ENCODE data around the gene BZW1. TPM values are rescaled to one million over a fixed set of nuclear protein-coding genes. Genes with fewer than 3 reads are reported as not detected.

BZW1 gene
- total RNA-seq, result 100 to 1,000 TPM; 492 to 527 TPM

DNA sequence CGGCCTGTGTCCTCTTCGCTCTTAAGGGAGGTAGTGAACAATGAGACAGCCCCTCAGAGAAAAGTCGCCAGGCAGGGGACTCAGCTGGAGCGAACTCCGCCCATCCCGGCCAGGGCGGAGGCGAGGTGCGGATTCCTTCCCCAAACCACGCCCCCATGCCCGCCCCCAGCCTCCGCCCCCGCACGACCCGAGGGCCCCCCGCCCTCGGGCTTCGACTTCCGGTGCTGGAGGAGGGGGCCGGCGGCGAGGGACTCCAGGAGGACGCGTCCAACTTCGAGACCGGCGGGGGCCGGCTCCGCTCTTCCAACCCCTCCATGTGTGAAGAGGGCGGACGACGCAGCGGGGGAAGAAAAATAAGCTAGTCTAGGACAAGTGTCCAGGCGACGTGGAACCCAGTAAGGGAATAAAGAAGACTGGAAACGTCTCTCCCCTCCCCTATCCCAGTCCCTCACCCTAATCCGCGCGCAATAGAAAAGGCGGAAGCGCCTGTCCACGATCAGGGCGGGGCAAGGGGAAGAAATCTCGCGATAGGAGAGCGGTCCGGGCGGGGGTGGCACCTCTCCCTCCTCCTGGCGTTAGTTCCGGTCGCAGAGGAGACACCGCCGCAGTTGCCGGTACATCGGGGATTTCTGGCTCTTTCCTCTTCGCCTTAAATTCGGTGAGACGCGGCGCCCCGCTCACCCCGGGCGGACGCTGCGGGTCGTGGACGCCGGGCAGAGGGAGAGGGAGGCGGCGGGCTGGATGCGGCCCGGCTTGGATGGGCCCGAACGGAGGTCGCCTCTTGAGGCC, at the start of gene BZW1:
TSS of gene BZW1 (plus strand) at position 578 of the 789 bp plus-strand sequence. CDS start 1,308 bp downstream, outside the sequence.
- Mint-ChIP-seq H3K36me3 (peaks cover 39 to 41% of the 10 kb centered on the region in 2 donors), H3K9me3 (no peaks in the 10 kb centered on the region), H3K27ac (peak within 1 kb of the TSS; percentile 99 to 100)
- DNase-seq (ENCODE audit: low spot score in 2 of 2) (peak; percentile 95 to 96), ATAC-seq (peak; percentile 74 to 84)

- H3K27ac Mint-ChIP-seq, result no peak overlapping the region
- H3K9me3 Mint-ChIP-seq, result no peaks in the 10 kb centered on the region
- no peak for ATAC-seq
- no peaks in the 10 kb centered on the region for H3K36me3 Mint-ChIP-seq
- DNase-seq (ENCODE audit: low spot score in 2 of 2), result no peak
Measured at GRCh38 chr2:200762127-200762526, 49.6 kb upstream of the BZW1 start.

DNA sequence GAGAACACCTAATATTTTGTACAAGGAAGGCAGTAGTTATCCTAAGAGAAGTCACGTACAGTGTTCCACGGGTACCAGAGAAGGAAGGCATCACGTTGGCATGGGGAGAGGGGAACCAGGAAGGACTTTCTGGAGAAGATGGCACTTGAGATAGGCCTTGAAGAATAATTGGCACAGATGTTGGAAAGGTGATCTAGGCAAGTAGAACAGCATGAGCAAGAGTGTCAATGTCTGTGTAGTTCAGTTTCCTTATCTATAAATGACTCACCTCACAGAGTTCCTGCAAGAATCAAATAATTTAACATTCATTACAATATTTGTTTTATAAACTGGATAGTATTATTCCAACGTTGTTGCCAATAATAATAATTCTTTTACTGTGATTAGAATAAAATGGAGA, 48.3 kb upstream of the BZW1 start:
- no peak overlapping the region for H3K27ac Mint-ChIP-seq
- H3K36me3 Mint-ChIP-seq, result no peaks in the 10 kb centered on the region
- H3K9me3 Mint-ChIP-seq, result no peaks in the 10 kb centered on the region
- no peak for ATAC-seq
- DNase-seq (ENCODE audit: low spot score in 2 of 2), result no peak

DNA sequence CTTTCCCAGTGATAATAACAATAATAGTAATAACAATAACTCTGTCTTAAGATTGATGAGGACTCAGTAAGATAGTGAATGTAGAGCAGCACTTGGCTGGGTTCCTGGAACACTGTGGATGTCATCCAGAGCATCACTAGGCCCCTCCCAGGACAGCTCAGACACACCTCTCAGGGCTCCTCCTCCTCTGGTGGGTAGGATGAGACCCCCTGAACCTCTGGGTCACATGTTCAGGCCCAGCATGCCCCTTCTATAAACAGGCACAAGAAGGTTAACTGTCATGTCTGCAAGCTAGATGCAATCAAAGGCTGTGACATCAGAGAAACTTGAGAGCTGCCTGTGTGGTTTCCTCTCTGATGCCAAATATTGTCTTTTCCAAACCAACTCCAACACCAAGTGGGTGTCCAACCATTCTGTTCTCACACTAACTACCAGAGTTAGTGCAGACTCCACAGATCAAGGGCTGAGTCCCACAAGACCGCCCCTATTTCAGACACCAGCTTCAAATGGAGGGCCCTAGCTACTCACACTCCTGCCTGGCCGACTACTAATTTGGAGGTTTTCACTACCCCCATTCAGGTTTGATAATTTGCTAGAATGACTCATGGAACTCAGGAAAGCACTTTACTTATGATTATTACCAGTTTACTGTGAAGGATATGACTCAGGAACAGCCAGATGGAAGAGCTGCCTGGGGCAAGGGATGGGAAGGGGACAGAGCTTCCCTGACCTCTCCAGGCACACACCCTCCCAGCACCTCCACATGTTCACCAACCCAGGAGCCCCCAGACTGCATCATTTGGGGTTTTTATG, 46.4 kb upstream of the BZW1 start:
- Mint-ChIP-seq H3K27ac (peak overlapping the region; percentile 56 to 80), H3K9me3 (no peaks in the 10 kb centered on the region), H3K36me3 (no peaks in the 10 kb centered on the region)
- peak; percentile 92 to 97 for ATAC-seq
- peak in 1 of 2 donors; percentile 50 for DNase-seq (ENCODE audit: low spot score in 2 of 2)

DNA sequence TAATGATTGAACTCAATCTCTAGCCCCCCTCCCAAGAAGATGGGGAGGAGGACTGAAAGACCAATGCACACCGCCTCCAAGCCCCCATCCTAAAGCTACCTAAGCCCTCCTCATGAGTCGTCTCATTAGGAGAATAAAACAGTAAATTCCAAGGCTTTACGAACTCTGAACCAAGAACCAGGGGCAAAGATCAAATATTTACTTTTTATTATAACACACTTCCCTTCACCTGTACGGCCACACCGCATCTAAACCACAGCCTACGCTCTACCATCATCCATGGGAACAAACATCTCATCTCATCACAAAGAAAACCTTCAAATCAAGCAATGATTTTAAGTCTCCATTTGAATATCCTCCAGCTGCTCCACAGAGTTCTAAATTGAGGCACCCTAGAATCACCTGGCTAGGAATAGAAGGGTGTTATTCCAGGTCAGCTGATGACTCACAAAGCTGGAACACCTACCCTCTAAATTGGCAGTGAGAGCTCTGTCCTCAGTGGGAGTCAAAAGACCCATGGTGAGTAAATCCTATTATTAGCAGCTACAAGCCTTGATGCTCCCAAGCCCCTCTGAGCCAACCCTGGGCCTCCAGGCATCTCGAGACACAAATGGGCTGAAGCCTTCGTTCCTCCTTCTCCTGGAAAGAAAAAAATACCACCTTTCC, 45.6 kb upstream of the BZW1 start:
- H3K36me3 Mint-ChIP-seq, result no peaks in the 10 kb centered on the region
- H3K27ac Mint-ChIP-seq, result peak overlapping the region; percentile 26 to 80
- H3K9me3 Mint-ChIP-seq, result no peaks in the 10 kb centered on the region
- ATAC-seq, result no peak
- no peak for DNase-seq (ENCODE audit: low spot score in 2 of 2)

GRCh38 chr2:200767111-200767885, 44.4 kb upstream of the BZW1 start:
- ATAC-seq (no peak), DNase-seq (ENCODE audit: low spot score in 2 of 2) (no peak)
- Mint-ChIP-seq H3K9me3 (peaks cover under 1 to 5% of the 10 kb centered on the region in 2 donors), H3K36me3 (peaks cover 0 to 7% of the 10 kb centered on the region in 2 donors), H3K27ac (no peak overlapping the region)

DNA sequence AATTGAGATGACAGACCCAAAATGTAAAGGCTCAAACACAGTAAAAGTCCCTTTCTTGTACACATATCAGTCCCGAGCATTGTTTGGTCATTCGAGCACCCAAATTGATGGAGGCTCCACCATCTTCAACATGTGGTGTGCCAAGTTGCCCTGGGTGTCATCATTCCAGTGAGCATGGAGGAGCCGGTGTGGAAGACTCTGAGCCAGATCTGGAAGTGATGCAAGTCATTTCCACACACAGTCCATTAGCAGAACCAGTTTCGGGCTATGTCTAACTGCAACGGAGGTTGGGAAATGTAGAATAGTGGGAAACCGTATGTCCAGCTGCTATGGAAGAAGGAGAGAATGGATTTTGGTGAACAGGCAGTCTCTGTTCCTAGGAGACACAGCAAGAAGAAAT, 40.9 kb upstream of the BZW1 start:
- ATAC-seq, result no peak
- peaks cover 0 to 18% of the 10 kb centered on the region in 2 donors for H3K36me3 Mint-ChIP-seq

DNA sequence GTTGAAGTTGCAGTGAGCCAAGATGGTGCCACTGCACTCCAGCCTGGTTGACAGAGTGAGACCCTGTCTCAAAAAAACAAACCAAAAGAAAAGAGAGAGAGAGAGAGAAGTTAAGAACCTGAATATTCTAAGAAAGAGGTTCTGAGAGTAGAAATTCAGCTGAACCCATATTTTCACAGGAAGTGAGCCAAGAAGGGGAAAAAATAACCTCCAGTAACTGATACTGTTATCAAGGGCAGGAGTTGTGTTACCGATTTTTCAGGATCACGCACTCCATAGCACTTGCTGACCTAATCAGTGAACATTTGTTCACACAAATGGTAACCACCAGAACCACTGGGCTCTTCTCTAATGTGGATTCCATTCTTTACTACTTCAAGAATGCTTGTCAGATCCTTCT, 39.1 kb upstream of the BZW1 start:
- Mint-ChIP-seq H3K9me3 (peaks cover 5 to 16% of the 10 kb centered on the region in 2 donors), H3K36me3 (peaks cover 0 to 18% of the 10 kb centered on the region in 2 donors), H3K27ac (peak overlapping the region in 1 of 2 donors; percentile 57)
- ATAC-seq, result no peak
- DNase-seq (ENCODE audit: low spot score in 2 of 2), result no peak

More for the DNA sequence above, 40.9 kb upstream of the BZW1 start:
- no peak for DNase-seq (ENCODE audit: low spot score in 2 of 2)
- H3K27ac Mint-ChIP-seq, result no peak overlapping the region
- H3K9me3 Mint-ChIP-seq, result peaks cover 5 to 16% of the 10 kb centered on the region in 2 donors

DNA sequence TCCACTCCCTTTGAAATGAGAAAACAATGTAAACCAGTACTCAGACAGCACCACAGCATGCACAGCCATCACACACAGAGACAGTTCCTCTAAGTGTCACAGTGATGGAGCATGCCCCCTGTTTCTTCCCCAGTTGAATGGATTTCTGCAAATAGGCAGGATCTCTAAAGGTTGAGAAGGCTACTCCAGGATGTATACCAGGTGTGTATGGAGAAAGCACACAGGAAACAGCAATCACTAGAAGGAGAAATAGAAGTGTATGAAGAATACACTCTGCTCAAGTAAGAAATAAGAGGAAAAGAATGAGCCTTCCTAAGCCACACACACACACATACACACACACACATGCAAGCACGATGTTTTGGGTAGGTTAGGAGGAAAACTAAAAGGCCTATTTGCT, 38.6 kb upstream of the BZW1 start:
- DNase-seq (ENCODE audit: low spot score in 2 of 2), result no peak
- Mint-ChIP-seq H3K36me3 (peaks cover 0 to 18% of the 10 kb centered on the region in 2 donors), H3K9me3 (peaks cover 5 to 16% of the 10 kb centered on the region in 2 donors), H3K27ac (no peak overlapping the region)
- no peak for ATAC-seq

- no peak for DNase-seq (ENCODE audit: low spot score in 2 of 2)
Measured at GRCh38 chr2:200774920-200775319, 36.8 kb upstream of the BZW1 start.

GRCh38 chr2:200777275-200777674, 34.4 kb upstream of the BZW1 start:
- peaks cover 0 to 12% of the 10 kb centered on the region in 2 donors for H3K36me3 Mint-ChIP-seq
- DNase-seq (ENCODE audit: low spot score in 2 of 2), result no peak
- peaks cover 5 to 12% of the 10 kb centered on the region in 2 donors for H3K9me3 Mint-ChIP-seq
- no peak overlapping the region for H3K27ac Mint-ChIP-seq
- no peak for ATAC-seq

More at GRCh38 chr2:200774920-200775319, 36.8 kb upstream of the BZW1 start:
- Mint-ChIP-seq H3K27ac (no peak overlapping the region), H3K36me3 (peaks cover 0 to 18% of the 10 kb centered on the region in 2 donors), H3K9me3 (peaks cover 5 to 16% of the 10 kb centered on the region in 2 donors)
- ATAC-seq, result no peak

GRCh38 chr2:200778038-200778437, 33.7 kb upstream of the BZW1 start:
- Mint-ChIP-seq H3K9me3 (peaks cover 0 to 5% of the 10 kb centered on the region in 2 donors), H3K36me3 (peaks cover 0 to 5% of the 10 kb centered on the region in 2 donors), H3K27ac (no peak overlapping the region)
- no peak for ATAC-seq
- no peak for DNase-seq (ENCODE audit: low spot score in 2 of 2)

DNA sequence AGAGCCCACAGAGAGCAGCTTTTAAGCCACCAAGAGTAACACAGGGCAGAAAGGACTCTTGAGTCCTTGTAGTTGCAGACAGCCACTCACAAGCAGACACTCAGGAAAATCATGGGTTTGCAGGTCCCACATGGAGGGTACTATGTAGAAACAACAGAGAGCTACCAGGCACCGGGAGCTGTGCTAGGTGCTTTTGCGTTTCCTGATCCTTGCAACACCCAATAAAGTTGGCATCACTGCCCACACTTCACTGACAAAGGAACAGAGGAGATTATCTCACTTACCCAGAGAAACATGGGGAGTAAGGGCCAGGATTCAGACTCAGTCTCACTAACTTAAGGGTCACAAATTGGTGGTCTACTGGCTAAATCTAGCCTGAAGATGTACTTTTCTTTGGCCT, 32.5 kb upstream of the BZW1 start:
- H3K9me3 Mint-ChIP-seq, result no peaks in the 10 kb centered on the region
- H3K27ac Mint-ChIP-seq, result no peak overlapping the region
- no peak for DNase-seq (ENCODE audit: low spot score in 2 of 2)
- ATAC-seq, result no peak
- H3K36me3 Mint-ChIP-seq, result no peaks in the 10 kb centered on the region

- Mint-ChIP-seq H3K27ac (no peak overlapping the region), H3K9me3 (no peaks in the 10 kb centered on the region), H3K36me3 (no peaks in the 10 kb centered on the region)
- ATAC-seq (no peak), DNase-seq (ENCODE audit: low spot score in 2 of 2) (no peak)
Measured at GRCh38 chr2:200781616-200782015, 30.1 kb upstream of the BZW1 start.

DNA sequence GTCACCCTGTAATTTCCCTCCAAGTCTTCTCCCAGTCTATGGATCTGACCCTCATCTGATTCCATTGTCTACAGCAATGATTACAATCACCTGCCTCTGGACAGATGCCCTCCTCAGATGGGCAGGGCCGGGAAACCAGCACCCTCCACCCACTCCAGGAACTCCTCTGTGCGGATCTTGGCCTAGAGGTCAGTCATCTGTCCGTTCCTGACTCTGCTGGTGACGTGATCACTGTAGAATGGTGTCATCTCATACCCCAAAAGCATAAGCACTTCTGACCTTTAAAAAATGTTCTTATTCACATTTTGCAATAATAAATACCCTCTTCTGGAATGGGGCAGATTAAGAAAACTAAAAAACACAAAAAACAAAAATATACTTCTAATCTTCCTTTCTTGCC, 29.5 kb upstream of the BZW1 start:
- DNase-seq (ENCODE audit: low spot score in 2 of 2) (no peak), ATAC-seq (no peak)
- Mint-ChIP-seq H3K27ac (no peak overlapping the region), H3K9me3 (no peaks in the 10 kb centered on the region), H3K36me3 (no peaks in the 10 kb centered on the region)

- H3K27ac Mint-ChIP-seq, result no peak overlapping the region
- ATAC-seq (no peak), DNase-seq (ENCODE audit: low spot score in 2 of 2) (no peak)
- H3K9me3 Mint-ChIP-seq, result no peaks in the 10 kb centered on the region
- H3K36me3 Mint-ChIP-seq, result no peaks in the 10 kb centered on the region
Measured at GRCh38 chr2:200784215-200784614, 27.5 kb upstream of the BZW1 start.

Data from activated naive CD4-positive, alpha-beta T cell treated with anti-CD3 and anti-CD28 coated beads, Interleukin-2, amount 50 U/mL, for 72 hours (primary cell).